Glomerular endothelial cell (primary cell): Measurements from ENCODE around the gene BLOC1S1. TPM values are rescaled to one million over a fixed set of nuclear protein-coding genes. Genes with fewer than 3 reads are reported as not detected.

Experiments used
- DNase-seq: peaks from one replicate; pipeline ENCODE4 v3.0.0-alpha.2; 2011; ENCODE audit warnings: low read depth, low spot score; ENCODE audit errors: extremely low read depth
- total RNA-seq: library from RNA; depleted of rRNA; stranded (reverse); fragments of >200 nt; gene quantifications from 2 replicates; pipeline ENCODE4 v1.2.3, GENCODE V29; 2015

The BLOC1S1 gene
- total RNA-seq, 1 donor from 2014 or later, result 112 TPM

DNA sequence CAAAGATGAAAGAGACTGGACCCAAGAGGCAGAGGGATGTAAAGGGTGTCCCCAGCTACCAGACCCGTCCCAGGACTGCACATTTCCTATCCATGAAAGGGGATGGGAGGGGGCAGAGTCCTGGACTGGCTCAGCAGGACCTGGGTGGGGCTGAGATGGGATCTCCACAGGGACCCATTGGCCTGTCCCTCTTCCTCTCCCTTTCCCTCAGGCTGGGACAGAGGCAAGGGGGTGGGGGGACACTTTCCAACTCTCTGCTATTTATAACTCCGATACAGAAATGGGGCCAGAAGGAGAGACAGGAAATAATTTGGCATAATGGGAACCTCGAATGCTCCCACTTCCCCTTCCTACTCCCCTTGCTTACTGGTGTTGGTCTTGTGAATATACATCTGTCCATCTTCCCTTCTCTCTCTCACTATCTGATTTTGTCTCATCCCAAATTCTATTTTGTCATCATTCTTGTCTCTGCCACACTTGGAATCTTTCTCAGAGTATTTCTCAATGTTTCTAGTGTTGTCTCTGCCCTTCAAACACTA lies 7.1 kb upstream of the BLOC1S1 start:
- no peak for DNase-seq

DNA sequence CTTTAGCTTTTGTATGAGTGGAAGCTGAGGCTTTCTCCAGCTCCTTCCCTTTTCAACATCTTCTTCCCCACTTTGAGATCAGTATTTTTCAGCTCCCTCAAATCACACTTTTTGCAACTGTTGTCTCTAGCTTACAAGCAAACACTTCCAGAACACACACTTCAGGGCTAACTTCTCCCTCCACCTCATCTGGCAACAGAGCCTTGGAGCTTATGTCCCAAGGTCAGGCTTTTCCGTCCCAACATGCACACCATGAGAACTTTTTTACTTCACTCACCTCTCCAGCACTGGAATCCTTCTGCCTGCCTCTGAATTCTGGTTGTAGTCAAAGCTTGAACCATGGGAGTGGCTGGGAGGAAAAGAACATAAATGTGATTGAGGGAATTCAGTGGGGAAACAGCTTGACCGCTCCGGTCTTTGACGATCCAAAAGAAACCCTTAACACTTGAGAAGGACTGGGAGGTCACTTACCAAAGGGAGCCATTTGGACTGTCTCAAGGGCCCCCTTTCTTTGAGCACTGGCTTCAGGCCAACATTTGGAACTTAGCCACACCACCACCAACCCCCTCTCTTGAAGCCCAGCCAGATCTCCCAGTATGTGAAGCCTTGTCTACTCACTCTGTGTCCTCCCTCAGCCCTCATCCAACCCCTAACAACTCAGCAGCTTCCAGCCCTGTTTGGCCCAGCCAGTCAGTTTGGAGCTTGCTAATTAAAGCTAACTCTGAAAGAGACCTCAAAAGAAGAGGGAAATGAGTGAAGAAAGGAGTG lies 3.9 kb upstream of the BLOC1S1 start:
- no peak for DNase-seq

DNA sequence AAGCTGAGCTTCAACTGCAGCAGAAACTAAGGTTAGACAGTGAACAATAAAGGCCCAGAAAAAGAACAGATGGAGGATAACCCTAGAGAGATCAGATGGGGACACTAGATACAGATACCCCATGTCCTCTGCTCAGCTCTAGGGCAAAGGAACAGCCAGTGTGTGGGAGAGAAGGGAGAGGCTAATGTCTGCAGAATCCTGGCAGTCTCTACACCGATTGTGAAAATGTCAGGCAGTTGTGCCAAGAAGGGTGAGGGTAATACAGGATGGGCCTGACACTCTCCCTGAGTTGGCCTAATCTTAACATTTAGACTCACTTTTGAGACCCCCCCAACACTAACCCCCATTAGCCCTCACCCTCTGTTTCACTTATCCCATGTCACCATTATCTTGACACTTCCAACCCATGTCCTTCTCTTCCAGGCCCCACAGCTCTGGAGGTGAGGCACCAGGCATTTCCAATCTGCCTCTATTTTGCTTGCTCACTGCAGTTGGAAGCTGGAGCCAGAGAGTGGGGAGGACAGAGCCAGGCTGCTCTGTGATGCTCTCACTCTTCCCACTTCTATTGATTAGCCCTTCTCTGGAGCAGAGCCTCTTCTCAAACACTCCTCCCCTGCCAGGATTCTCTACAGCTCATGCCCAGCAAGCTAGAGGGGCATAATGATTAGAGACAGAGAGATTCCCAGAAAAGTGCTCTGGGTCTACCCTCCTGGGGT lies 3.0 kb upstream of the BLOC1S1 start:
- no peak for DNase-seq

DNA sequence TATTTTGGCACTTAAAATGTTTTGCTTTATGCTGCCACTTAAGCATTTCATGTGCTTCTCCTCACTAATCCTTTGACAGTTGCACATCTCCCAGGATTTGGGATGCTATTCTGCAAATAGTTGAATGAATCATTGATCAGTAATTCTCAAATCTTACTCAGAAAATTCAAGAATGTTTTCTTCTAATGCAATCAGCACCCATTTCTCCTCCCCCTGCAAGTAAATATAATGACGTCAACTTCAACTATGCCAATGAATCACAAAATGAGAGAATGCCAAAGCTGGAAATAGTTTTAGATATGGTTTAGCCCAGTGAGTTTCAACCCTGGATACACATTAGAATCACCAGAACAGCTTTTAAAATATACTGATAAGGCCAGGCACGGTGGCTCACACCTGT lies 2.1 kb upstream of the BLOC1S1 start:
- no peak for DNase-seq

DNA sequence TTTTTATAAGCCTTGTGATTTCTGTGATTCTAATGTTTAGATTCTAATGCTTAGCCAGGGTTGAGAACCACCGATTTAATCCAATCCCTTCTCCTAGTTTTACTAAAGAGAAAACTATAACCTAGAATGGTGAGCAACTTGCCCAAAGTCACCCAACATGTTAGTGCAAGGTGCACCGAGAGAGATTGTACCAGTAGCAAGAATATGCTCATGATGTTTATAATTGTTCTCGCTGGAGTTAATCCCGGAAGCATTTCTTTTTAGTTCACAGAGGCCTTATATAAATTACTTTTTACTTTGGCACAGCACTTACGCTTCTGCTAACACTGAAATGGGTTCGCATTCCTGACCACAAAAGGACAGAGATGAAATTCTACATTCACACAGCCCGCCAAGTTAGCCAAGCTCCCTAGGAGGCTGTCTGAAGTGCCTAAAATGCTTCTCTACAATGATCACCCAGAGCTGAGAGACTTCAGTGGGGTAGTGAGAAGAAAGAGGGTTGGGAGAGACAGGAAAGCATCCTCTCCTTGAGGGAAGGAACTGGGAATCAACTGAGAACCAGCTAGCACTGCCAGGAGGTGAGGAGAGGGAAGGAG lies 579 bp upstream of the BLOC1S1 start:
- no peak for DNase-seq

DNA sequence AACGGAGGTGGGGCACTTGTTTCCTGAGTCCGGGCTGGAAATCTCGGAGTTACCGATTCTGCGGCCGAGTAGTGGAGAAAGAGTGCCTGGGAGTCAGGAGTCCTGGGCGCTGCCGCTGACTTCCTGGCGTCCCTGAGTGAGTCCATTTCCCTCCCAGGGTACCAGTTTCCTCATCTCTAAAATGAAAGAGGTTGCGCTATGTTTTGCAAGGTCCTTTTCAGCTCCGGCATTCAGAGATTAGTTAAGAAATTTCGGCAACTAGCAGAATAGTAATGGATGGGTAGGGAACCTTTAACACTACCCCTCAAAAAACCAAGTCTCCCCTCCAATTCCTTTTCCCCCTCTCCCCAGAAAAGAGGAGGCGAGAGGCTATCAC lies 724 bp downstream of the BLOC1S1 start:
- DNase-seq, result no peak

DNA sequence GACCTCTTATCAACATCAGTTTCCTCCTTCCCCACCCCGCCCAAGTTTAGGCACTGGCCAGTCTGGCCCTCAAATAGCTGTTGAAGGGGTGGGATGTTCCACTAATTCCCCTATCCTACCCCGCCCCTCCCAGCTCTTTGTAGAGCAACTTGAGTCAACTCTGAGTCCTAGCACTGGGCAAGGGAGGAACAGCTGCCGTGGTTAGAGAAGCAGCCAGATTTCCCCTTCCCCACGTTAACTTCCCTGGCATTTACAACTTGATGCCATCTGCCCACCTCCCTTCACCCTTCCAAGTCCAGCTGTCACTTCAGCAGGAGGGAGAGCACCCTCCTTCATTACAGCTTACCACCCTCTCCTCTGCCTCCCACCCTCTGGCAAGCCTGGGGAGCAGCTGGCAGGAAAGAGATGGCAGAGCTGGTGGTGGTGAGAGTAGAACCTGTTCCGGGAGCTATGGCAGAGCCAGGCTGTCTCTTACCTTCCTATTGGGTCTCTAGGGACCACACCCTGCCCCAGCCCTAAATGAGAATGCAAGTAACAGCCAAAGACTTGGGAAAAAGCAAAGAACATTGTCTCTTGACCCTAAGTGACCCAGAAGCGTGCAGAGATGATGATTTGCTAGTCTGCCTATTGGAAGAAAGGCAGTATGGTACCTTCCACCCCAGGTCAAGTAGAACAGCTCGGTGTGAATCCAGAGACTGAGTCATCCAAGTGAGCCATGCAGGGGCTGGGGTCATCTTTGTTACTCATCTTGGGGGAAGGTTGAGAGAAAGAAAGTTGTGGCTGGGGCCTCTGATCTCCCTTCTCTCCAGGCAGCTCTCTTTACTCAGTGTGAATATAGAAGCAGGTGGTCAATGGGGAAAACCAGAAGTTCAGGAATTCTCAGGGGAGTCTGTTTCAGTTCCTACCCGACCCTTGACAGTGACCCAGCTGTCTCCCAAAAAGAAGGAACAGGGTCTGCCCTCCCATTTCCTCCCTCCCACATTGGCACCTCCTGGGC lies 1.5 kb downstream of the BLOC1S1 start:
- no peak for DNase-seq

DNA sequence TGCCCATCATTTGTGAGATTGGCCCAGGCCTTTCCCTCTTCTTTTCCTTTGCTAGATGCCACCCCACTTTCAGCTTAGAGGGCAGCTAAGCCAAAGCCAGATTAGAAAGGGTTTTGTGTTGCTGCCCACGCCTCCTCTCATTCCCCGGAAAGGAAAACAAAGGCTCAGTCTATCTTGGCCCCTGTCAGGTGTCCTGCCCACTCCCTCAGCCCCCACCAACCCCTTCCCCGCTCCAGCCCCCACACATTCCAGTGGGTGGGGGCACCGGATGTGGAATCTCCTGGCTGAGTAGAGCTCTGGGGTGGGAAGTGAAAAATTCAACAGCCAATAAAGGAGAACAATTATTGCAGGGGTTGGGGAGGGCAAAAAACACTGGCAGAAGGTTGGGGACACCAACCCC lies 2.2 kb downstream of the BLOC1S1 start:
- no peak for DNase-seq

DNA sequence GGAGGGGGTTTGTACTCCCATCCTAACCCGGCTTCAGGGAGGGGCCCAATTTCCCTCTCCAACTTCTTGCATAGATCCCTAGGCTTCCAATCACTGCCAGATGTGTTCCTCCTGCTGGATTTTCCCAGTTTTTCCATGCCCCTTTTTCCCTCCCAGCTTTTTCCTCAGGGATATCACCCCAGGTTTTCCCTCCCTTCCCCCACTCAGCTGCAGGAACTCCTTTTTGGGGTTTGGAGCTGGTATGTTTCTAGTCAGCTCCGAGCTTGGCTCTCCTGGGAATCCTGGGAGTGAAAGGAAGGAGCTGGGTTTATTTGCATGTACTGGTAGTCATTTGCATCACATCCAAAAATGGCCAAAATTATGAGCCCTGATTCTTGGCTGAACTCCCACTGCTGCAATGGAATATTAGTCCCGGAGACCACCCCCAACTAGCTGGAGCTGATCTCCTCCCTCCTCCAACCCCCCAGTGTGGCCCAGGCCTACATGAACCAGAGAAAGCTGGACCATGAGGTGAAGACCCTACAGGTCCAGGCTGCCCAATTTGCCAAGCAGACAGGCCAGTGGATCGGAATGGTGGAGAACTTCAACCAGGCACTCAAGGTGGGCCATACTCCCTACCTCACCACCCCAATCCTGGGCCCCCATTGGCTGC lies 2.9 kb downstream of the BLOC1S1 start:
- DNase-seq, result no peak

DNA sequence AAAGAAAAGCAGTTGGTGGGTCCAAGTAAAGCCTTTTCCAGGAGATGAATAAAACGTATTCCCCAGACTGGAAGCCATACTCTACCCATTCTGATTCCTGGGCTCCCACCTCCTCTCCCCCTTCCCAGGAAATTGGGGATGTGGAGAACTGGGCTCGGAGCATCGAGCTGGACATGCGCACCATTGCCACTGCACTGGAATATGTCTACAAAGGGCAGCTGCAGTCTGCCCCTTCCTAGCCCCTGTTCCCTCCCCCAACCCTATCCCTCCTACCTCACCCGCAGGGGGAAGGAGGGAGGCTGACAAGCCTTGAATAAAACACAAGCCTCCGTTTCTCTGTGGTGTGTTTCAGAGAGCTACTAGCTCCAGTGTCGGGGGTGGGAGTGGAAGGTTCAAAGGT lies 3.5 kb downstream of the BLOC1S1 start:
- DNase-seq, result no peak

DNA sequence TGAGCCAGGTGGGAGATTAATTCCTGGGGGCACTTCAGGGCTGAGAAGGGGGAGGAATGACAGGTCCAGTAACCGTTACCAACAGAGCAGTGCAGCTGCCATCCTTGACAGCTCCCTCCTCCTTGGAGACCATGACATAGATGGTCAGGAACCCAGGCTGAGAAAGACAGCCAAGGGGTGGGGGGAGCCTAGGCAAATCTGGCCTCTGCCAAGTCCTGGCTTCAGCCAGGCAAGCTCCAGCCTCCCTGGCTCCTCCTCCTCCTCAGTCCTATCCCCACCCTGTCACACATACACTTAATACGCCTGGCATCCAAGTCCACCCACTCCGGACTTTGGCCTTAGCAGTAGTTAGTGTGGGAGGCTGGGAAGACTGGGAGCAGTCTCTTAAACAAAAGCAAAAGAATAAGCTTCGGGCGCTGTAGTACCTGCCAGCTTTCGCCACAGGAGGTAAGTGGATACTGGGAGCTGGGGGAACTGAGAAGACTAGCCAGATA lies 4.3 kb downstream of the BLOC1S1 start, which contains the start of gene RDH5:
Gene RDH5 (plus strand): TSS at position 323 of the 494 bp plus-strand sequence. CDS start 792 bp downstream, outside the sequence.
- no peak for DNase-seq

DNA sequence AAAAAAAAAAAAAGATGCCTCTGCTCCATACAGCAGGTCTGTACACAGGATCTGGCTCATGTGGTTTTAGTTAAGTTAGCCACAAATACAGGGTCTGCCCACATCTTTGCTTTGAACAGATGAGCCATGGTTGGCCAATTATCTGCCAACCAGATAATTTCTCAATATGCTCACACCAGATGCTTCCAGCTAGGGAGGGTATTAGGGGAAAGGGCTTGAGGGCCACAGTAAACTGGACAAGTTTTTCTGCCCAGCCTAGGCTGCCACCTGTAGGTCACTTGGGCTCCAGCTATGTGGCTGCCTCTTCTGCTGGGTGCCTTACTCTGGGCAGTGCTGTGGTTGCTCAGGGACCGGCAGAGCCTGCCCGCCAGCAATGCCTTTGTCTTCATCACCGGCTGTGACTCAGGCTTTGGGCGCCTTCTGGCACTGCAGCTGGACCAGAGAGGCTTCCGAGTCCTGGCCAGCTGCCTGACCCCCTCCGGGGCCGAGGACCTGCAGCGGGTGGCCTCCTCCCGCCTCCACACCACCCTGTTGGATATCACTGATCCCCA lies 5.1 kb downstream of the BLOC1S1 start:
- DNase-seq, result no peak

DNA sequence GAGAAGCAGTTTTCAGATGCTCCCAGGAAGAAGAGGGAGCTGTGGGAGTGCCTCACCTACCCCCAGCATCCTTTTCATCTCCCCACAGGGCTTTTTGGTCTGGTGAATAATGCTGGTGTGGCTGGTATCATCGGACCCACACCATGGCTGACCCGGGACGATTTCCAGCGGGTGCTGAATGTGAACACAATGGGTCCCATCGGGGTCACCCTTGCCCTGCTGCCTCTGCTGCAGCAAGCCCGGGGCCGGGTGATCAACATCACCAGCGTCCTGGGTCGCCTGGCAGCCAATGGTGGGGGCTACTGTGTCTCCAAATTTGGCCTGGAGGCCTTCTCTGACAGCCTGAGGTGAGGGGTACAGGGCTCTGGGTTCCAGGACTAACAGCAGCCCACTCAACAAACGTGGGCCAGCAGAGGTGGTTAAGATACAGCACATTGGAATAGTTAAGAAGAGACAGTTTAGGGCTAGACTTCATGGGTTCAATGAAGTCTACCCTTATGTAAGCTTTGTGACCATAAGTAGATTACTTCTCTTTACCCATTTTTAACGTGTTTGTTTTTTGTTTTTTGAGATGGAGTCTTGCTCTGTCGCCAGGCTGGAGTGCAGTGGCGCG lies 5.9 kb downstream of the BLOC1S1 start:
- DNase-seq, result no peak

DNA sequence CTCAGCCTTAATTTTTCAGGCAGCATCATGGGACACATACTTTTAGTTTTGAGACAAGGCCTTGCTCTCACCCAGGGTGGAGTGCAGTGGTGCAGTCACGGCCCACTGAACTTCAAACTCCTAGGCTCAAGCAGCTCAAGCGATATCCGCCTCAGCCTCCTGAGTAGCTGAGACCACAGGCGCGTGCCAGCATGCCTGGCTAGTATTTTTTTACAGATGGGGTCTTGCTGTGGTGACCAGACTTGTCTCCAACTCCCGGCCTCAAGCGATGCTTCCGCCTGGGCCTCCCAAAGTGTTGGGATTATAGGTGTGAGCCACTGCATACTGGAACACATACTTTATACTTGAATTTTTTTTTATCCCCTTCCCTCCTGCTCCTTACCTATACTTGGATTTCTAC lies 7.1 kb downstream of the BLOC1S1 start:
- no peak for DNase-seq

DNA sequence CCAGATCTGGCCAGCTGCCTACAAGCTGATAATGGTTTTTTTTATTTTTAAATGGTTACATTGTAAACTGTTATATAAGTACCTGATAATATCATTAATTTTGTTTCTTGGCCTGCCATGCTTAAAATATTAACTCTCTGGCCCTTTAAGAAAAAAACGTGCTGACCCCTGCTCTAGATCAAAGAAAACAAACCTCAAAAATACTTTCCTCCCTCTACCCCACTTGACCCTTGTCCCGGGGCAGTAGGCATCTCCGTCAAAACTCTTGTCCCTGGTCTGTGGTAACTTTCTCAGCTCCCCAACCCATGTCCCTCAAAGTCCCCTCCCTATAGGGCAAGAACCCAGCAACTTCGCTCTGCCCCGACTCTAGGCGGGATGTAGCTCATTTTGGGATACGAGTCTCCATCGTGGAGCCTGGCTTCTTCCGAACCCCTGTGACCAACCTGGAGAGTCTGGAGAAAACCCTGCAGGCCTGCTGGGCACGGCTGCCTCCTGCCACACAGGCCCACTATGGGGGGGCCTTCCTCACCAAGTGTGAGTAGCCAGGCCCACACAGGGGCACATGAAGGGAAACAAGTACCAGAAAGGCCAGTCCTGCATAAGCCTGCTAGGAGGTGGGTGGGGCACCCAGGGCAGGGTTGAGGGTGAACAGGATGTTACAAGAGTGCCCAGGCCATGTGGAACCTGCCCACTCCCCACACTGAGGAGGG lies 7.8 kb downstream of the BLOC1S1 start:
- DNase-seq, result no peak

DNA sequence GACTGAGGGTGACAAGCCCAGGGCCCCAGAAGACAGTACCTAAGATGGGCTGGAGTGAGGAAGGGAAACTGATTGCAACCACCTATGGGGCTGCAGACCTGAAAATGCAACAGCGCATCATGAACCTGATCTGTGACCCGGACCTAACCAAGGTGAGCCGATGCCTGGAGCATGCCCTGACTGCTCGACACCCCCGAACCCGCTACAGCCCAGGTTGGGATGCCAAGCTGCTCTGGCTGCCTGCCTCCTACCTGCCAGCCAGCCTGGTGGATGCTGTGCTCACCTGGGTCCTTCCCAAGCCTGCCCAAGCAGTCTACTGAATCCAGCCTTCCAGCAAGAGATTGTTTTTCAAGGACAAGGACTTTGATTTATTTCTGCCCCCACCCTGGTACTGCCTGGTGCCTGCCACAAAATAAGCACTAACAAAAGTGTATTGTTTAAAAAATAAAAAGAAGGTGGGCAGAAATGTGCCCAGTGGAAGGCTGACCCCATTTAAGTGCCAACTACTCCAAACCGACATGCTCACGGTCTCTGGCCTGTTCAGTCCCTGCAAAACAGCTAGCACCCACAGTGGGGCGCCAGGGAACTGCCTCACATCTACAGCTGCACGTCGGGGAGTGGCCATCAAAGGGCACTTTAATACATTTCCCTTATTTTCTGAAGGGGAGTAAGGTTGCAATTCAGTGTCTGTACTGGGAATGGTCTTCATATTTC lies 8.5 kb downstream of the BLOC1S1 start:
- DNase-seq, result no peak

DNA sequence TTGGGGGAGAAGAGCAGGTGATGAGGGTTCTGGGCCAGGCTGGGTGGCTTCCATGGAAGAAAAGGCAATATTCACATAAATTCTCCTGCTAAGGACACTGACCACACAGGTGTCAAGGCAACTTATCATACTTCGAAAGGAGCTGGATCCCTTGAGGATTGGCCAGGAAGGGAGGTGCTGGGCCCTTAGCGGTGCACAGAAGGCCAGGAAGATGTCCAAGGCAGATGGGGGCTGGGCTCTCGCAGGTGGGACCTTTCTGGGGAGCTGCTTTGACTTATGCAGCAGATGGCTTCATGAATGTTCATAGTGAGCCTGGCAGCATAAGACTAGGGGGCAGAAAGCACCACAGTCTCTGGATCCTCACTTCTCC lies 9.1 kb downstream of the BLOC1S1 start:
- DNase-seq, result no peak

DNA sequence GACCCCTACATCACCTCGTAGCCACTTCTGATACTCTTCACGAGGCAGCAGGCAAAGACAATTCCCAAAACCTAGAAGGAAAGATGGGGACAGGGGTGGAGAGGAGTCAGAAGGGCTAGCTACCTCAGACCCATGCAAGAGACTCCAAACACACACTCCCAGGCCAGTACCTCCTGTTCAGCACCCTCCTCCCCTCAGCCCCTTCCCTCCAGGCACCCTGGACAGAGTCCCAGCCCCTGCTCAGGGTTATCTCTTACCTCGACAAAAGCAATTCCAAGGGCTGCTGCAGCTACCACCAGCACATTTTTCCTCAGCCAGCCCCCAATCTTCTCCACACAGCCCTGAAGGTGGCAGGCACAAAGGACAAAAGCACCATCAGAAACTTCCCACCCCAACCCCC lies 9.7 kb downstream of the BLOC1S1 start:
- DNase-seq, result no peak
